GM19452 (cell line): ENCODE results near the gene CLDN19.
"Not testable (repeated sequence)": the region's sequence is repeated elsewhere in the genome, so short reads cannot be mapped to it uniquely, and the experiment has no call there.

Experiments used
- ATAC-seq: cut with Tn5 transposase; IDR thresholded peaks from one replicate; pipeline ENCODE4 v1.9.1; 2021; ENCODE audit not compliant: unreplicated experiment

Gene CLDN19

DNA sequence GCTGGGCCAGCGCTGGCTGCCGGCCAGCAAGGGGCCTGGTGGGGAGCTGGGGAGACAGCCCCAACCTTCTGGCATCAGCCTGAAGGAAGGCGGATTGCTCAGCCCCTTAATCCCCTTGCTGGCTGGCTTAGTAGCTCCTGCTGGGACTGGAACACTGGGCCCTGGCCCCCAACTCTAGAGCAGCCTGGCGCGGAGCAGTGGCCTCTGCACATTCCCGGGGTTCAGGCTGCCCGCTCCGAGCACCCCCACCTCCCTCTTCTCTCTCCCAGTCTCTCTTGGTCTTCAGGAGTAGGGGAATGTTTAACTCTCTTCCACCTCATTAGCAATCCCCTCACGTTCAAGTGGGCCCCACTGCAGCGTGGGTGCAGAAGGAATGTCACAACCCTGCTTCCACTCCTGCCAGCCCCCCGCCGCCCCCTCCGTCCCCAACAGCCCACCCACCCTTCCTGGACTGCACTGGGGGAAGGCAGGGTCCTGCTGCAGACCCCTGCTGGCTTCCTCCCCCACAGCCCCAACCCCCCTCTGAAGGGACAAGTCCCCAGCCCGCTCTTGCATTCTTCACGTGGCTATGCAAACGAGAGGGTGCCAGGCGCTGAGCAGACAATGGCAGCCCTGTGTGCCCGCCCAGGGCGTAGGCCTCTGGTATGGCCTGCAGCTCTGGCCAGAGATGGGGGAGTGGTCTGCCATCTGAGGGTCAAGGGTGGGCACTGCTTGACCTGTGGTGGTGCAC, 980 bp upstream of the CLDN19 start:
- ATAC-seq = no peak

DNA sequence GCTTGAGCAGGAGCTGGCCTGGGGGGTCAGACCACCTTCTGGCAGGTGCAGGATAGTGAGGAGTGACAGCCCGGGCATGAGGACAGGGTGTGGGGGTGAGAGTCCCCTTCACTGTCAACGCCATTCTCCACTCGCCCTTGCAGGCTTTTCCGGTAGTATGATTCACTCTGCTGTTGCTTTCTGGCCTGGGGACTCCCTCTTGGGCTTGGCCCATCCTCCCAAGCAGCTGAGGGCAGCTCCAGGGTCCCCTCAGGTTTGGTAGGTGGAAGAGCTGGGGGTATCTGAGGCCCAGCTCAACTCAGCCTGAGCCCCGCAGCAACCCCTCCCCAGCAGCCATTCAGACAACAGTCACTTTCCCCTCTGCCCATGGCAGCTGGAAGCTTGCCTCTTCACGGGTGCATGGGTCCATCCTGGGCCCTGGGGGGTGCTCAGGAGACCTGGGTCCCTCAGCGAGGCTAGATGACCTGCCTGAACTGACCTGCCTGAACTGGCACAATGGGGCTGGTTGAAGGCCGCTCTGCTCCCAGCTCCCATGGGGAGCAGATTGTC, 1.3 kb downstream of the CLDN19 start:
- ATAC-seq = no peak

DNA sequence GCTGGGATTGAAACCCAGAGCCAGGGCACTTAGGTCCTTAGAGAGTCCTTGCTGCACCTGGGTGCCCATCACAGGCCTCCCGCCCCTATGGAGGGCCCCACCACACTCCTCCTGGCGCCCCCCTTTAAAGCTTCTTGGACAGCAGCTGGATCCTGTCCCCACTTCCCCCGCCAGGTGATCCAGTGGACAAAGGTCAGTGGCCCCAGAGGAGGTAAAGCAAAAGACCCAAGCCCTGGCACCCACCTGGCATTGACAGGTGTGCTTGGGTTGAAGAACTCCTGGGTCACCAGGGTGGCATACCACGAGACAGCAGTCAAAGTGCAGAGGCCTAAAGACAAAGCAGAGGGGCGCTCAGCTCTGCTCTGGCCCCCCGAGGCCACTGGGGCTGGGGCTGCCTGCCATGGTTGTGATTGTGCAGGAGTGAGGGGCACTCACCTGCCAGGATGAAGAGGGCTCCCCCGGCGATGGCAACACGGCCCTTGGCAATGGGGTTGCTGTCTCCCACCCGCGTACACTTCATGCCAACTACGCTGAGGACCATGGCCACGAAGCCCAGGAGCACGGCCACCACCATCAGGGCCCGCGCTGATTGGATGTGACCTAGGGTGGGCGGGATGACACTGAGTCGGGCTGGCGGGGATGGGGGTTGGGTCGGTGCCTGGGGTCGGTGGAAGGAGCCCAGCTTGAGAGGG, 1.9 kb downstream of the CLDN19 start:
- no peak for ATAC-seq

GRCh38 chr1:42737257-42737656, 2.8 kb downstream of the CLDN19 start:
- no peak for ATAC-seq

GRCh38 chr1:42736571-42737200, 3.4 kb downstream of the CLDN19 start:
- no peak for ATAC-seq

DNA sequence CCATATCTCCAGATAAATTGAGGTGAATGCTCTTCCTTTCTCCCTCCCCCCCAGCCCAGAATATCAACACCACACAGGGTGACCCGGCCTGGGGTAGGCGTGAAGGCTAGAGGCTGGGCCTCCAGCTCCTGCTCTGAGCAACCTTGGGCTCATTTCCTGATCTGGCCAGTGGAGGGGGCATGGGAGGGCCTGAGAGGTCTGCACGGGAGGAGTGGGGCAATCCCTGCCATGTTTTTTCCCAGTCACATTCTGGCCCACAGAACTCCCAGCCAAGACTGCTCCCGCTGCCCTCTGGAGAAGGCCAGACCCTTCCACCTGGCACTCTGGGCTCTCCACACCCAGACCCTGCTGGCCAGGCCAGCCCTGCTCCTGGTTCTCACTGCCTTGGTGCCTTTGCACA, 3.9 kb downstream of the CLDN19 start:
- no peak for ATAC-seq

DNA sequence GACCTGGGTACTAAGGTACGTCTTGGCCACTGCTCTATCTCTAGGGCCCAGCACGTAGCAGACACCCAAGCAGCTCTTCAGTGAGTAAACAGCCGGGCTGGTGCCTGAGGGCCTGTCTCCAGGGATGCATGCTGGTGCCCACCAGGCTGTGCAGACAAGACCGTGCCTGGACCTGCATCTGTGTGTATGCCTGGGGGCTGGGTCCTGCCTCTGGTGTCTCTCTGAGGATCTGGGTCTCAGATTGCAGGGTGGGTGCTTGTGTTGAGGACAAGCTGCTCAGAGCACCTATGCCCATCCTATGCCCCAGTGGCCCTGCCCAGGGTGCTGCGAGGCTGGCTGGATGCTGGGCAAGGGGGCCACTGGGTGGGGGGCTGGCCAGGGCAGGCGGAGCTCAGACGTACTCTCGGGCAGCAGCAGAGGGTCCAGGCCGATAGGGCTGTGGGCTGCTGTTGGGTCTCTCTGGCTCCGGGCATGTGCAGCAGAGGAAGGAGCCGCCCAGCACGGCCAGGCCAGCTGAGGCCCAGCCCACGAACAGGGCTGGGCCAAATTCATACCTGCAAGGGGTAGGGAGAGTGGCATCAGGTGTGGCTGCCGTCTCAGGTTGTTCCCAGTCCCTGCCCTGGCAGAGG, 4.4 kb downstream of the CLDN19 start:
- ATAC-seq = no peak

DNA sequence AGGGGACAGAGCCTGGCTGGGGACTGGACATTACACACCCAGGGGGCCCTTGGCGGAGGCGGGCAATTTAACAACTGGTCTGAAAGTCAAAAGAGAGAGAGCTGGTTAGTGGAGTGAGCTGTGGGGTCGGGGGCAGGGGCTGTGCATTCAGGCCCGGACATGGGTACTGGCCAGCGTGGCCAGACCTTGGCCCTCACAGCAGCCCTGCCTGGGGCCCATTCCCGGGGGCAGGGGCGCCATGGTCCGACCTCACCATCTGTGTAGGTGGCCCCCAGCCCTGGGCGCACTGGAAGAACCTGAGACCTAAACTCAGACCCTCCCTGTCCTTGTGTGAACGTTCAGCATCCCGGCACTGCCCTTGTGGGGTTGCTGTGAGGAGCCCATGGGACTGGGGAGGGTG, 5.0 kb downstream of the CLDN19 start:
- ATAC-seq = no peak

DNA sequence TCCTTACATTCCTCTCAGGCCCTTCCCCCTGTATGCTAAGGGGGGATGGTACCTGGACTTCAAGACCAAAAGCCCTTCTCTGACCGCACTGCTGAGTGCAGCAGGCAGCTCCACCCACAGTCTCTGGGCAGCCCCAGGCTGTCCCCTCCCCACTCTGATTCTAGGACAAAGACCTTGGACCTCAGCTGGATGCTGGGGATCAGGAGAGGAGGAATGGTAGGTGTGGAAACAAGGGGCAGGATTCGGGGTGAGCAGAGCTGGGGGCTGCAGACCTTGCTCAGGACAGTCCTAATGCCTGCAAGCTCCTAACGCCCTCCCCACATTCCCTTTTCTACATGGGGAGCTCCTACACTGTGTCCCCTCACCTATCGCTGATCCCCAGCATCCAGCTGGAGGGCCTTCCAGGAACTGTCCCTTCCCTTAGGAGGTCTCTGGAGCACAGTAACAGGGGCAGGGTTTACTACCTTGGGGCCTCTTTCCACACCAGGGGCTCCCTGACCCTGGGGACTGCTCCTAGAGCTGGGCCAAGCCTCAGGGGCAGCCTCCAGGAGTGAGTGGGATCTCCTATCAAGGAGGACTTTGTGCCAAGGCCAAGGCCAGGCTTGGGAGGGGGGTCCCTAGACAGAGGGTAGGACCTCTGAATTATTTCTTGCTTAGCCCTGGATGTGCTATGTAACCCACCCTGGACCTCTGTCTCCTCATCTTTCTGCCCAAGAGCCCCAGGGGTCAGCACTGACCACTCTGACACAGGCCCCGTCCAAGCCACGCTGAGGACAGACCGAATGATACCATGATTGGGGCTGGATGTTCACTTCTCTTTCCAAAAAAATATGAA, 5.6 kb downstream of the CLDN19 start:
- no peak for ATAC-seq

- no peak for ATAC-seq
Observed at GRCh38 chr1:42733415-42734200, 6.4 kb downstream of the CLDN19 start.

DNA sequence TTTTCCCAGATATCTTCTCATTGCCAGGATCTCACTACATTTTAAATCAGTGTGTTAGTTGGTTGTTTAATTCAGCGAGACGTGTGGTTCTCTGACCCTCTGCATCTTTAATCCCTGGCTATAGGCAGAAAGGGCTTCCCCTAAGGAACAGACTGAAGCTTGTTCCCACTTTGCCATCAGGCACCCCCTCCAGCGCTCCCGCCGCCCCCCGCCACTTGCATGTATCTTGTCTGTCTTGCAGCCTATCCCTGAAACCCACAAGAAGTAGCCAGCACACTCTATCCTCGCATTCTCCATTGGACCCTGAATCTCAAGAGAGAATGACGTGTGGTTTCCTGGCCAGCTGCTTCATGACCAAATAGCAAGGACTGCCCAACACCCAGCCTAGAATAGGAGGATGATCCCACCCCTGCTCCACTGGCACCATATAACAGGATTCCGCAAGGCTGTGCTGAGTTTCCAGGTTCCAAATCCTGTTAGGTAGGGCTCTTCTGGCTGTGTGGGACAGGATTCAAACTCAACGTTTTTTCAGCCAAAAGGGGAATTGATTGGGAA, 7.8 kb downstream of the CLDN19 start:
- ATAC-seq = no peak

GRCh38 chr1:42731585-42731984, 8.5 kb downstream of the CLDN19 start:
- ATAC-seq = no peak

DNA sequence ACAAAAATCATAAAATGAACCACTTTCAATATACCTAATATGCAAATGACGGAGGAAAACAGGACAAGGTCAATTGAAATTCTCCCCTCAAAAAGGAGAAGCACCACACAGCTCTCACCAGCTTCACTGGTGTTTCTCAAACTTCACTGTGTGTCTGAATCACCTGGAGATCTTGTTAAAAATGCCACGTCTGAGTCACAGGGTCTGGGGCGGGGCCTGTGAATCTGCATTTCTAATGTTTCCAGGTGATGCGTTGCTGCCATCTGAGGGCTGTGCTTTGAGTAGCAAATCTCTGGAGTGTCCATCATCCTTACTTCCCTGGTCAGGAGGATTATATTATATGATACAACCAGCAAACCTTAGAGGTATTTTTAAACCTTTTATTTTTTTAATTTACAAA, 9.0 kb downstream of the CLDN19 start:
- ATAC-seq = no peak

- ATAC-seq = no peak
Observed at GRCh38 chr1:42730002-42730401, 10.0 kb downstream of the CLDN19 start.

- ATAC-seq = not testable (repeated sequence)
Observed at GRCh38 chr1:42725820-42726219, 14.2 kb downstream of the CLDN19 start.

GRCh38 chr1:42723511-42723910, 16.5 kb downstream of the CLDN19 start:
- no peak for ATAC-seq

- ATAC-seq = not testable (repeated sequence)
Observed at GRCh38 chr1:42722403-42722802, 17.6 kb downstream of the CLDN19 start.

- no peak for ATAC-seq
Observed at GRCh38 chr1:42721926-42722325, 18.1 kb downstream of the CLDN19 start.

DNA sequence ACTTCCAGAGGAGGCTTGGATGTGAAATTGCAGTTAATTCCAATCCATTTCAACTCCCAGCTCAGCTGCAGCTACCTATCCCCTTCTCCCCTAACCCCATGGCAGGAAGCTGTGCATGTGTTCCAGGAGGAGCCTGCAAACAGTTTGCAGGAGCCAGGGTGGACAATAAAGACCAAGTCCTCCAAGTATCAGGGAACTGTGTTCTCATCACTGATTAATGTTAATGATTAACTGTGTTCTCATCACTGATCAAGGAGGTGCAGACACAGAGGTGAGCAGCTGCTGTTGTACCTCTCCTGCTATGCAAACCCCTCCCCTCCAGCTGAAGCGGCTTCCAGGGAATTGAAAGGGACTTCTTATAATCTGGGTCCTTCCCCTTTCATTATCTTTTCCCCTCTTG, 19.2 kb downstream of the CLDN19 start:
- ATAC-seq = no peak
